K562 (cell line): ENCODE measurements around the gene KCNMB1. TPM values are rescaled to one million over a fixed set of nuclear protein-coding genes. Genes with fewer than 3 reads are reported as not detected.

Experiments used
- ATAC-seq: fragments of 200-7000 bp; cut with Tn5 transposase; 3 replicates; pipeline ENCODE4 v1.9.1; 2020; ENCODE audit warnings: moderate library complexity
- BruUV-seq: library from RNA; stranded (reverse); fragments of 400-500 nt; replicated peaks from 2 replicates; lab custom pipeline; 2021; lab: Mats Ljungman, UMichigan
- CTCF ChIA-PET: fragments of 300-600 bp; formaldehyde crosslinking; extraction: SDS; loops from one replicate; lab custom pipeline; 2021; ENCODE audit warnings: low intra/inter-chr PET ratio; lab: Yijun Ruan, JAX
- POLR2A ChIA-PET: fragments of 300-600, 350-650 bp; sonication (Branson Sonifier 250); formaldehyde crosslinking; extraction: SDS; loops from one replicate; lab custom pipeline; 2021; ENCODE audit warnings: antibody characterized with exemption, inconsistent platforms; lab: Yijun Ruan, JAX
- DNase-seq, 4 experiments: peaks; one replicate each; pipeline versions ENCODE4 v3.0.0 to v3.0.0-alpha.2; 2011 to 2018; ENCODE audit warnings: low spot score in 3 of 4, mixed read lengths in 3 of 4; ENCODE audit errors: extremely low read depth in 1 of 4
- FAIRE-seq: peaks from 2 replicates; lab custom pipeline; 2011; peaks lifted over from hg19 to GRCh38; lab: Jason Lieb, UNC
- H2AFZ ChIP-seq: 2 replicates; pipeline ENCODE4 v1.6.0; 2011; ENCODE audit warnings: low read depth, low read length, control low read depth, inconsistent platforms
- H3K27ac ChIP-seq: fragments of 200-600 bp; 3 replicates; pipeline ENCODE4 v1.8.0; 2011; ENCODE audit warnings: low read depth, mild to moderate bottlenecking, control low read depth, inconsistent platforms, low read length, moderate library complexity, mixed read lengths; ENCODE audit errors: extremely low read depth
- H3K27me3 ChIP-seq, 2 experiments: fragments of 300-600 bp in 1 of 2; 2 replicates in 1 of 2; 3 replicates in 1 of 2; pipeline versions ENCODE4 v1.6.0 to v1.8.0; 2011; ENCODE audit warnings: inconsistent platforms in 2 of 2, low read length in 2 of 2, mild to moderate bottlenecking in 1 of 2, mixed read lengths in 1 of 2, moderate library complexity in 1 of 2; ENCODE audit not compliant: control insufficient read depth in 2 of 2, insufficient read depth in 2 of 2
- H3K36me3 ChIP-seq: fragments of 300-600 bp; 3 replicates; pipeline ENCODE4 v1.8.0; 2011; ENCODE audit warnings: mild to moderate bottlenecking, low read length, inconsistent platforms; ENCODE audit not compliant: control insufficient read depth, insufficient read depth
- H3K4me1 ChIP-seq, 2 experiments: fragments of 200-600 bp in 1 of 2; replicated peaks in 1 of 2; 2 replicates in 1 of 2; 3 replicates in 1 of 2; pipeline versions ENCODE4 v1.5.1 to v1.8.0; 2011; ENCODE audit warnings: inconsistent platforms in 2 of 2, low read length in 2 of 2, mild to moderate bottlenecking in 1 of 2, mixed read lengths in 1 of 2, moderate library complexity in 1 of 2; ENCODE audit not compliant: control insufficient read depth in 2 of 2, insufficient read depth in 2 of 2
- H3K4me2 ChIP-seq: 2 replicates; pipeline ENCODE4 v1.6.1; 2011; ENCODE audit warnings: low read length, control low read depth, inconsistent platforms, mixed read lengths; ENCODE audit not compliant: insufficient read depth
- H3K4me3 ChIP-seq: fragments of 200-600 bp; sonication (generic), shearing (Covaris generic); 2 replicates; pipeline ENCODE4 v1.5.1; 2016; ENCODE audit warnings: control low read depth, inconsistent platforms
- H3K79me2 ChIP-seq: fragments of 200-600 bp; 3 replicates; pipeline ENCODE4 v1.8.0; 2011; ENCODE audit warnings: low read length, inconsistent platforms; ENCODE audit not compliant: control insufficient read depth, insufficient read depth
- H3K9ac ChIP-seq, 2 experiments: 2 replicates each; pipeline versions ENCODE4 v1.6.0 to v1.6.1; 2011; ENCODE audit warnings: low read depth in 2 of 2, low read length in 2 of 2, control low read depth in 1 of 2, inconsistent platforms in 1 of 2, mild to moderate bottlenecking in 1 of 2, mixed read lengths in 1 of 2; ENCODE audit not compliant: insufficient read depth in 1 of 2
- H3K9me1 ChIP-seq: one replicate; pipeline ENCODE4 v1.6.0; 2011; ENCODE audit warnings: inconsistent platforms, mild to moderate bottlenecking, low read length, moderate library complexity; ENCODE audit not compliant: control insufficient read depth, insufficient read depth
- H3K9me3 ChIP-seq: replicated peaks from 2 replicates; pipeline ENCODE4 v1.5.1; 2011; ENCODE audit warnings: low read depth, low read length, inconsistent platforms; ENCODE audit not compliant: control insufficient read depth, insufficient read depth
- H4K20me1 ChIP-seq: replicated peaks from 2 replicates; pipeline ENCODE4 v1.6.1; 2011; ENCODE audit warnings: low read length, inconsistent platforms, mixed read lengths; ENCODE audit not compliant: control insufficient read depth, insufficient read depth
- NCOA1 ChIP-seq: fragments of 450-650 bp; IDR thresholded peaks from 2 replicates; pipeline ENCODE4 v1.6.1; 2016; ENCODE audit warnings: low read depth
- RBM34 ChIP-seq: fragments of 200-400 bp; formaldehyde crosslinking; IDR thresholded peaks from 2 replicates; pipeline ENCODE4 v1.6.1; 2018; ENCODE audit warnings: low read length, borderline replicate concordance; ENCODE audit not compliant: insufficient read depth
- SMARCC2 ChIP-seq: fragments of 450-650 bp; IDR thresholded peaks from 2 replicates; pipeline ENCODE4 v1.6.1; 2017; ENCODE audit warnings: antibody characterized with exemption, moderate library complexity, mild to moderate bottlenecking, low read depth
- WGBS: fragments of 100-300 bp; shearing (Covaris generic); methylation state at CpG from one replicate; pipeline ENCODE4 v1.1.6; 2016; ENCODE audit warnings: low coverage, mixed read lengths; ENCODE audit not compliant: insufficient coverage; ENCODE audit errors: missing lambda C conversion rate; 5-methylcytosine and 5-hydroxymethylcytosine counted together
- in situ Hi-C: fragments of 300-500 bp; cut with MboI; formaldehyde crosslinking; loops from 4 replicates; pipeline ENCODE4 v1.15.0; 2018; ENCODE audit warnings: inconsistent platforms, mixed read lengths
- intact Hi-C: fragments of 100-400 bp; cut with micrococcal nuclease; formaldehyde crosslinking; loops from 2 replicates; pipeline ENCODE4 v1.14.2; 2022
- polyA plus RNA-seq, 8 experiments: library from polyadenylated mRNA; depleted of rRNA in 4 of 8; stranded (reverse) in 5 of 8; unstranded in 3 of 8; fragments of >200 nt; fragmentation: Nextera tagmentation in 2 of 8; fragmentation: Illumina TruSeq in 1 of 8; extraction: Ambion mirVana in 2 of 8; extraction: Trizol in 1 of 8; gene quantifications; 2 replicates each; pipeline versions ENCODE4 v1.2.1 to v1.2.3, GENCODE V29; 2011 to 2014; ENCODE audit warnings: inconsistent platforms in 1 of 8, missing spikeins in 1 of 8
- total RNA-seq, 7 experiments: library from RNA; depleted of rRNA in 6 of 7; stranded (reverse); fragments of >200 nt in 6 of 7; fragmentation: Illumina TruSeq in 2 of 7; extraction: Trizol in 2 of 7; gene quantifications; 2 replicates each; pipeline versions ENCODE4 v1.2.1 to v1.2.3, GENCODE V29; 2011 to 2021; ENCODE audit warnings: low replicate concordance in 1 of 7
- TF ChIP-seq, protein P1 (sequence below): sonication (generic); formaldehyde crosslinking; IDR thresholded peaks from 2 replicates; pipeline ENCODE4 v1.8.0; 2022; ENCODE audit warnings: mild to moderate bottlenecking, missing genetic modification reagents, borderline replicate concordance

The KCNMB1 gene
- total and polyA plus RNA-seq, 9 of the 15 experiments (the other 6 are each of a cell fraction or from before 2014, with no cell fraction given), result not detected

DNA sequence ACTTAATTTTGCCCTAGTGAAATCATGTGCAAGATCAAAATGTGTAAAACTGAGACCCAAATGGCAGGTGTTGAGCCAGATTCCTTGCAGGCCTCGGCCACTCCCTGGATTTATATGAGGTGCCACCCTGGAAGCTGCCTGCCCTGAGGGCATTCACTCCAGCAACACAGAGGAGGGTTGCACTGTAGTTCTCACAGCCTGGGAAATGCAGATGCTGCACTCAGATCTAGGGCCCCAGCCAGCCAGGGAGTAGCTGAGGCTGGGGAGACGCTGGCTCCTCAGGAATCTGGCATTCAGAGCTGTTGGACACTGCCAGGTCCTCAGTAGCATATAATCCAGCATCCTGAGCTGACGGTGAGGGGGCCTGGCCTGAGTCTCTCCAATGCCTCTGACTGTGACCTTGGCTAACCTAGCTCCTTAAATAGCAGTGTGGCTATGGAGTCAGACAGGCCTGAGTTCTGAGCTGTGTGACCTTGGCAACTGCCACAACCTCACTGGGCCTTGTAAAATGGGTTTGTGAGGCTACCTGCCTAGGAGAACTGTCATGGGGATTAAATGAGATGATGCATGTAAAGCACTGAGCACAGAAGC lies 8.7 kb downstream of the KCNMB1 start:
- Histone ChIP-seq H3K4me2 (no peak overlapping the region), H3K9me3 (no peaks in the 10 kb centered on the region), H3K36me3 (no peaks in the 10 kb centered on the region), H3K27ac (no peak overlapping the region), H3K4me3 (no peak overlapping the region), H3K27me3 (peaks cover 14 to 56% of the 10 kb centered on the region in 2 experiments; a peak in 4 of 5 replicates), H3K9ac (no peak overlapping the region), H3K79me2 (no peaks in the 10 kb centered on the region), H3K4me1 (no peaks in the 10 kb centered on the region), H4K20me1 (no peaks in the 10 kb centered on the region; the same call in 1 of the 2 replicates), H3K9me1 (no peaks in the 10 kb centered on the region), H2AFZ (no peak overlapping the region)
- BruUV-seq, result no TSS peak
- DNase-seq (no peak), FAIRE-seq (no peak), ATAC-seq (no peak)
- CTCF ChIA-PET, result no interaction called here
- in situ Hi-C loops, result no loop called here
- TF ChIP-seq SMARCC2, result no peak
- TF ChIP-seq, protein P1, sequence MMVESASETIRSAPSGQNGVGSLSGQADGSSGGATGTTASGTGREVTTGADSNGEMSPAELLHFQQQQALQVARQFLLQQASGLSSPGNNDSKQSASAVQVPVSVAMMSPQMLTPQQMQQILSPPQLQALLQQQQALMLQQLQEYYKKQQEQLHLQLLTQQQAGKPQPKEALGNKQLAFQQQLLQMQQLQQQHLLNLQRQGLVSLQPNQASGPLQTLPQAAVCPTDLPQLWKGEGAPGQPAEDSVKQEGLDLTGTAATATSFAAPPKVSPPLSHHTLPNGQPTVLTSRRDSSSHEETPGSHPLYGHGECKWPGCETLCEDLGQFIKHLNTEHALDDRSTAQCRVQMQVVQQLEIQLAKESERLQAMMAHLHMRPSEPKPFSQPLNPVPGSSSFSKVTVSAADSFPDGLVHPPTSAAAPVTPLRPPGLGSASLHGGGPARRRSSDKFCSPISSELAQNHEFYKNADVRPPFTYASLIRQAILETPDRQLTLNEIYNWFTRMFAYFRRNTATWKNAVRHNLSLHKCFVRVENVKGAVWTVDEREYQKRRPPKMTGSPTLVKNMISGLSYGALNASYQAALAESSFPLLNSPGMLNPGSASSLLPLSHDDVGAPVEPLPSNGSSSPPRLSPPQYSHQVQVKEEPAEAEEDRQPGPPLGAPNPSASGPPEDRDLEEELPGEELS, result no peak
- TF ChIP-seq RBM34, result no peak
- no peak for TF ChIP-seq NCOA1
- intact Hi-C loops, result no loop called here
- POLR2A ChIA-PET, result interaction anchor here (0.5 kb wide), 1 partner anchor 178 kb away, joined by 3 read pairs; no protein-coding TSS in a partner anchor
- 2% methylated on average over 3 of the region's 3 CpGs for WGBS
